Measurements from ENCODE around the gene APEH.

Gene APEH

DNA sequence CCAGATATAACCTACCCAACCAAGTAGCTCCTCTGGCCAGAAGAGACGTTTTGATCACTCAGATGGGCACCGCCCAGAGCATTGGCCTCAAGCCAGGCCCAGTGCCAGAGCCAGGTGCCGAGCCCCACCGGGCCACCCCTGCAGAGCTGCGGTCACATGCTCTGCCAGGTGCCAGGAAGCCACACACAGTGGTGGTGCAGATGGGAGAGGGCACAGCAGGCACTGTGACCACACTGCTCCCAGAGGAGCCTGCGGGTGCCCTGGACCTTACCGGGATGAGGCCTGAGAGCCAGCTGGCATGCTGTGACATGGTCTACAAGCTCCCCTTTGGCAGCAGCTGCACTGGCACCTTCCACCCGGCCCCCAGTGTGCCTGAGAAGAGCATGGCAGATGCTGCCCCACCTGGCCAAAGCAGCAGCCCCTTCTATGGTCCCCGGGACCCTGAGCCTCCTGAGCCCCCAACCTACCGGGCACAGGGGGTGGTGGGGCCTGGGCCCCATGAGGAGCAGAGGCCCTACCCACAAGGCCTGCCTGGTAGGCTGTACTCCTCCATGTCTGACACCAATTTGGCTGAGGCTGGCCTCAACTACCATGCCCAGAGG lies 19.1 kb upstream of the APEH start:
- no peak overlapping the region for H3K4me3 ChIP-seq (ENCODE audit: low read length)
- DNase-seq (ENCODE audit: low read depth): no peak
- TF ChIP-seq, protein P1, sequence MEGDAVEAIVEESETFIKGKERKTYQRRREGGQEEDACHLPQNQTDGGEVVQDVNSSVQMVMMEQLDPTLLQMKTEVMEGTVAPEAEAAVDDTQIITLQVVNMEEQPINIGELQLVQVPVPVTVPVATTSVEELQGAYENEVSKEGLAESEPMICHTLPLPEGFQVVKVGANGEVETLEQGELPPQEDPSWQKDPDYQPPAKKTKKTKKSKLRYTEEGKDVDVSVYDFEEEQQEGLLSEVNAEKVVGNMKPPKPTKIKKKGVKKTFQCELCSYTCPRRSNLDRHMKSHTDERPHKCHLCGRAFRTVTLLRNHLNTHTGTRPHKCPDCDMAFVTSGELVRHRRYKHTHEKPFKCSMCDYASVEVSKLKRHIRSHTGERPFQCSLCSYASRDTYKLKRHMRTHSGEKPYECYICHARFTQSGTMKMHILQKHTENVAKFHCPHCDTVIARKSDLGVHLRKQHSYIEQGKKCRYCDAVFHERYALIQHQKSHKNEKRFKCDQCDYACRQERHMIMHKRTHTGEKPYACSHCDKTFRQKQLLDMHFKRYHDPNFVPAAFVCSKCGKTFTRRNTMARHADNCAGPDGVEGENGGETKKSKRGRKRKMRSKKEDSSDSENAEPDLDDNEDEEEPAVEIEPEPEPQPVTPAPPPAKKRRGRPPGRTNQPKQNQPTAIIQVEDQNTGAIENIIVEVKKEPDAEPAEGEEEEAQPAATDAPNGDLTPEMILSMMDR (conservative IDR thresholded peaks at IDR 0.05; ENCODE audit: low read length): no peak

- TF ChIP-seq, protein P1 (conservative IDR thresholded peaks at IDR 0.05; ENCODE audit: low read length): no peak
- no peak for DNase-seq (ENCODE audit: low read depth)
- no peak overlapping the region for H3K4me3 ChIP-seq (ENCODE audit: low read length)
Measured at GRCh38 chr3:49655731-49656285, 18.3 kb upstream of the APEH start.

DNA sequence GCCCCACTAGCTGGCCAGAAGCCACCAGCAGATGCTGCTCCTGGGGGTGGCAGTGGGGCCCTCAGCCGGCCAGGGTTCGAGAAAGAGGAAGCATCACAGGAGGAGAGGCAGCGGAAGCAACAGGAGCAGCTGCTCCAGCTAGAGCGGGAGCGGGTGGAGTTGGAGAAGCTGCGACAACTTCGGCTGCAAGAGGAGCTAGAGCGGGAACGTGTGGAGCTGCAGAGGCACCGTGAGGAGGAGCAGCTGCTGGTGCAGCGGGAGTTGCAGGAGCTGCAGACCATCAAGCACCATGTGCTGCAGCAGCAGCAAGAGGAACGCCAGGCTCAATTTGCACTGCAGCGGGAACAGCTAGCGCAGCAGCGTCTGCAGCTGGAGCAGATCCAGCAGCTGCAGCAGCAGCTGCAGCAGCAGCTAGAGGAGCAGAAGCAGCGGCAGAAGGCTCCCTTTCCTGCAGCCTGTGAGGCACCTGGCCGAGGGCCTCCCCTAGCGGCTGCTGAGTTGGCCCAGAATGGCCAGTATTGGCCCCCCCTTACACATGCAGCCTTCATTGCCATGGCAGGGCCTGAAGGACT lies 17.5 kb upstream of the APEH start:
- no peak for DNase-seq (ENCODE audit: low read depth)
- H3K4me3 ChIP-seq (ENCODE audit: low read length): no peak overlapping the region
- TF ChIP-seq, protein P1 (conservative IDR thresholded peaks at IDR 0.05; ENCODE audit: low read length): peak; percentile 14

DNA sequence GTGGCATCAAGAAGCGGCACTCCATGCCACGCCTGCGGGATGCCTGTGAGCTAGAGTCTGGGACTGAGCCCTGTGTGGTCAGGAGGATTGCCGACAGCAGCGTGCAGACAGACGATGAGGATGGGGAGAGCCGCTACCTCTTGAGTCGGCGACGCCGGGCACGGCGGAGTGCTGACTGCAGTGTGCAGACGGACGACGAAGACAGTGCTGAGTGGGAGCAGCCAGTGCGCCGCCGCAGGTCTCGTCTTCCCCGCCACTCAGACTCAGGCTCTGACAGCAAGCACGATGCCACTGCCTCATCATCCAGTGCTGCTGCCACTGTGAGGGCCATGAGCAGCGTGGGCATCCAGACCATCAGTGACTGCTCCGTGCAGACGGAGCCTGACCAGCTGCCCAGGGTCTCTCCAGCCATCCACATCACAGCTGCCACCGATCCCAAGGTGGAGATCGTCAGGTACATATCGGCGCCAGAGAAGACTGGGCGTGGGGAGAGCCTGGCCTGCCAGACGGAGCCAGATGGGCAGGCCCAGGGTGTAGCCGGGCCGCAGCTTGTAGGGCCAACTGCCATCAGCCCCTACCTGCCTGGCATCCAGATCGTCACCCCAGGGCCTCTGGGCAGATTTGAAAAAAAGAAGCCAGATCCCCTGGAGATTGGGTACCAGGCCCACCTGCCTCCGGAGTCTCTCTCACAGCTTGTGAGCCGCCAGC lies 16.8 kb upstream of the APEH start:
- no peak overlapping the region for H3K4me3 ChIP-seq (ENCODE audit: low read length)
- DNase-seq (ENCODE audit: low read depth): no peak
- TF ChIP-seq, protein P1 (conservative IDR thresholded peaks at IDR 0.05; ENCODE audit: low read length): no peak

- no peak overlapping the region for H3K4me3 ChIP-seq (ENCODE audit: low read length)
- no peak for DNase-seq (ENCODE audit: low read depth)
- TF ChIP-seq, protein P1 (conservative IDR thresholded peaks at IDR 0.05; ENCODE audit: low read length): no peak
Measured at GRCh38 chr3:49658711-49659110, 15.4 kb upstream of the APEH start.

DNA sequence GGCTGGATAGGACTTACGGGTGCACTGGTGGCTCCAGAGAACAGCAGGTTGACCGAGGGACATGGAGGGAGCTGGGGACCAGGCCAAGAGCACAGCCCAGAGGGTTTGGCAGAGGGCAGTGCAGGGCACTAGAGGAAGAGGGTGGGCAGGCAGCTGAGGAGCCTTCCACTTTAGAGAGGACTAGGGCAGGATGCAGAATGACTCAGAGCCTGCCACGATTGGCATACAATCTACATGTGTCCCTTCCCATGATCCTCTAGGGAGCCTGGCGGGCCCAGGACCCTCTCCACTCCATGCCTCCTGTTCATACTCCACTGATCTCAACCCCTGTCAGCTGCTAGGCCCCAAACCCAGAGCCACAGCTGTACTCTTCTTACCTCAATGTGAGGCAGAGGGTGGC lies 14.4 kb upstream of the APEH start:
- DNase-seq (ENCODE audit: low read depth): no peak
- no peak overlapping the region for H3K4me3 ChIP-seq (ENCODE audit: low read length)

More for the DNA sequence above, 14.4 kb upstream of the APEH start:
- TF ChIP-seq, protein P1 (conservative IDR thresholded peaks at IDR 0.05; ENCODE audit: low read length): no peak

Measured in AG10803 (cell line).